ENCODE measurements around the gene ASB4.

GRCh38 chr7:95530881-95531280 is 45.1 kb downstream of the ASB4 start:
- TF ChIP-seq CTCF (IDR thresholded peaks at IDR 0.05) (no peak), POLR2A (IDR thresholded peaks at IDR 0.05) (no peak)

Data from adrenal gland (tissue), 5 donors.